ENCODE data around the gene RNF4.
A peak's percentile ranks its signal among the peaks of the same experiment; 100 is the strongest.

Gene RNF4

GRCh38 chr4:2485956-2486355 is 17.1 kb downstream of the RNF4 start:
- H3K9me3 ChIP-seq (replicated peaks; ENCODE audit: low read length) = no peaks in the 10 kb centered on the region
- H3K27me3 ChIP-seq (ENCODE audit: control insufficient read depth, insufficient read depth, low read length) = no peaks in the 10 kb centered on the region
- H3K36me3 ChIP-seq (ENCODE audit: insufficient read depth, low read length) = peaks cover 13% of the 10 kb centered on the region
- no peak overlapping the region for H3K9ac ChIP-seq (ENCODE audit: low read depth, low read length)
- H3K4me3 ChIP-seq (ENCODE audit: low read length) = no peak overlapping the region
- no peak overlapping the region for H3K4me2 ChIP-seq (ENCODE audit: low read length)
- peaks cover 46% of the 10 kb centered on the region for H3K4me1 ChIP-seq (ENCODE audit: control insufficient read depth, insufficient read depth, low read length)

- H3K4me1 ChIP-seq (ENCODE audit: control insufficient read depth, insufficient read depth, low read length) = peaks cover 49% of the 10 kb centered on the region
Observed at GRCh38 chr4:2486981-2487380, 18.1 kb downstream of the RNF4 start.

GRCh38 chr4:2487632-2488031 is 18.7 kb downstream of the RNF4 start:
- H3K9me3 ChIP-seq (replicated peaks; ENCODE audit: low read length) = no peaks in the 10 kb centered on the region
- H3K4me2 ChIP-seq (ENCODE audit: low read length) = no peak overlapping the region
- peaks cover 24% of the 10 kb centered on the region for H3K36me3 ChIP-seq (ENCODE audit: insufficient read depth, low read length)
- no peaks in the 10 kb centered on the region for H3K27me3 ChIP-seq (ENCODE audit: control insufficient read depth, insufficient read depth, low read length)
- H3K9ac ChIP-seq (ENCODE audit: low read depth, low read length) = no peak overlapping the region
- no peak overlapping the region for H3K4me3 ChIP-seq (ENCODE audit: low read length)
- H3K4me1 ChIP-seq (ENCODE audit: control insufficient read depth, insufficient read depth, low read length) = peaks cover 45% of the 10 kb centered on the region

More at GRCh38 chr4:2486981-2487380, 18.1 kb downstream of the RNF4 start:
- peaks cover 18% of the 10 kb centered on the region for H3K36me3 ChIP-seq (ENCODE audit: insufficient read depth, low read length)
- H3K9me3 ChIP-seq (replicated peaks; ENCODE audit: low read length) = no peaks in the 10 kb centered on the region
- no peak overlapping the region for H3K9ac ChIP-seq (ENCODE audit: low read depth, low read length)
- no peak overlapping the region for H3K4me2 ChIP-seq (ENCODE audit: low read length)
- H3K27me3 ChIP-seq (ENCODE audit: control insufficient read depth, insufficient read depth, low read length) = no peaks in the 10 kb centered on the region
- H3K4me3 ChIP-seq (ENCODE audit: low read length) = no peak overlapping the region

- Histone ChIP-seq H3K27me3 (ENCODE audit: control insufficient read depth, insufficient read depth, low read length) (no peaks in the 10 kb centered on the region), H3K36me3 (ENCODE audit: insufficient read depth, low read length) (peaks cover 32% of the 10 kb centered on the region), H3K4me2 (ENCODE audit: low read length) (no peak overlapping the region), H3K9me3 (replicated peaks; ENCODE audit: low read length) (no peaks in the 10 kb centered on the region), H3K4me1 (ENCODE audit: control insufficient read depth, insufficient read depth, low read length) (peaks cover 38% of the 10 kb centered on the region), H3K9ac (ENCODE audit: low read depth, low read length) (no peak overlapping the region), H3K4me3 (ENCODE audit: low read length) (no peak overlapping the region)
Observed at GRCh38 chr4:2489081-2489805, 20.3 kb downstream of the RNF4 start.

- Histone ChIP-seq H3K4me2 (ENCODE audit: low read length) (peak overlapping the region; percentile 46), H3K36me3 (ENCODE audit: insufficient read depth, low read length) (peaks cover 34% of the 10 kb centered on the region), H3K4me1 (ENCODE audit: control insufficient read depth, insufficient read depth, low read length) (peaks cover 38% of the 10 kb centered on the region), H3K27me3 (ENCODE audit: control insufficient read depth, insufficient read depth, low read length) (no peaks in the 10 kb centered on the region), H3K9me3 (replicated peaks; ENCODE audit: low read length) (no peaks in the 10 kb centered on the region), H3K4me3 (ENCODE audit: low read length) (no peak overlapping the region), H3K9ac (ENCODE audit: low read depth, low read length) (no peak overlapping the region)
Observed at GRCh38 chr4:2489841-2490552, 21.1 kb downstream of the RNF4 start.

GRCh38 chr4:2492970-2493369 is 24.1 kb downstream of the RNF4 start:
- H3K36me3 ChIP-seq (ENCODE audit: insufficient read depth, low read length) = peaks cover 59% of the 10 kb centered on the region

GRCh38 chr4:2494992-2495391 is 26.1 kb downstream of the RNF4 start:
- Histone ChIP-seq H3K27me3 (ENCODE audit: control insufficient read depth, insufficient read depth, low read length) (no peaks in the 10 kb centered on the region), H3K9me3 (replicated peaks; ENCODE audit: low read length) (no peaks in the 10 kb centered on the region), H3K4me2 (ENCODE audit: low read length) (no peak overlapping the region), H3K4me1 (ENCODE audit: control insufficient read depth, insufficient read depth, low read length) (peaks cover 23% of the 10 kb centered on the region), H3K9ac (ENCODE audit: low read depth, low read length) (no peak overlapping the region), H3K4me3 (ENCODE audit: low read length) (no peak overlapping the region), H3K36me3 (ENCODE audit: insufficient read depth, low read length) (peaks cover 69% of the 10 kb centered on the region)

More at GRCh38 chr4:2492970-2493369, 24.1 kb downstream of the RNF4 start:
- no peaks in the 10 kb centered on the region for H3K9me3 ChIP-seq (replicated peaks; ENCODE audit: low read length)
- H3K4me2 ChIP-seq (ENCODE audit: low read length) = no peak overlapping the region
- H3K27me3 ChIP-seq (ENCODE audit: control insufficient read depth, insufficient read depth, low read length) = no peaks in the 10 kb centered on the region
- no peak overlapping the region for H3K4me3 ChIP-seq (ENCODE audit: low read length)
- H3K9ac ChIP-seq (ENCODE audit: low read depth, low read length) = no peak overlapping the region
- peaks cover 33% of the 10 kb centered on the region for H3K4me1 ChIP-seq (ENCODE audit: control insufficient read depth, insufficient read depth, low read length)

GRCh38 chr4:2497324-2497723 is 28.4 kb downstream of the RNF4 start:
- peaks cover 76% of the 10 kb centered on the region for H3K36me3 ChIP-seq (ENCODE audit: insufficient read depth, low read length)
- H3K9me3 ChIP-seq (replicated peaks; ENCODE audit: low read length) = no peaks in the 10 kb centered on the region
- peaks cover 10% of the 10 kb centered on the region for H3K4me1 ChIP-seq (ENCODE audit: control insufficient read depth, insufficient read depth, low read length)
- no peak overlapping the region for H3K4me3 ChIP-seq (ENCODE audit: low read length)
- no peak overlapping the region for H3K9ac ChIP-seq (ENCODE audit: low read depth, low read length)
- no peaks in the 10 kb centered on the region for H3K27me3 ChIP-seq (ENCODE audit: control insufficient read depth, insufficient read depth, low read length)
- H3K4me2 ChIP-seq (ENCODE audit: low read length) = no peak overlapping the region

- no peak overlapping the region for H3K4me3 ChIP-seq (ENCODE audit: low read length)
- H3K36me3 ChIP-seq (ENCODE audit: insufficient read depth, low read length) = peaks cover 71% of the 10 kb centered on the region
- H3K4me1 ChIP-seq (ENCODE audit: control insufficient read depth, insufficient read depth, low read length) = peaks cover 10% of the 10 kb centered on the region
- no peak overlapping the region for H3K4me2 ChIP-seq (ENCODE audit: low read length)
- no peak overlapping the region for H3K9ac ChIP-seq (ENCODE audit: low read depth, low read length)
- no peaks in the 10 kb centered on the region for H3K27me3 ChIP-seq (ENCODE audit: control insufficient read depth, insufficient read depth, low read length)
- H3K9me3 ChIP-seq (replicated peaks; ENCODE audit: low read length) = no peaks in the 10 kb centered on the region
Observed at GRCh38 chr4:2497931-2498330, 29.0 kb downstream of the RNF4 start.

GRCh38 chr4:2500547-2500946 is 31.6 kb downstream of the RNF4 start:
- Histone ChIP-seq H3K36me3 (ENCODE audit: insufficient read depth, low read length) (peaks cover 74% of the 10 kb centered on the region), H3K9ac (ENCODE audit: low read depth, low read length) (no peak overlapping the region), H3K4me2 (ENCODE audit: low read length) (no peak overlapping the region), H3K4me3 (ENCODE audit: low read length) (no peak overlapping the region), H3K27me3 (ENCODE audit: control insufficient read depth, insufficient read depth, low read length) (no peaks in the 10 kb centered on the region), H3K9me3 (replicated peaks; ENCODE audit: low read length) (no peaks in the 10 kb centered on the region), H3K4me1 (ENCODE audit: control insufficient read depth, insufficient read depth, low read length) (no peaks in the 10 kb centered on the region)

GRCh38 chr4:2501034-2501594 is 32.2 kb downstream of the RNF4 start:
- H3K36me3 ChIP-seq (ENCODE audit: insufficient read depth, low read length) = peaks cover 74% of the 10 kb centered on the region
- H3K9me3 ChIP-seq (replicated peaks; ENCODE audit: low read length) = no peaks in the 10 kb centered on the region
- H3K4me1 ChIP-seq (ENCODE audit: control insufficient read depth, insufficient read depth, low read length) = no peaks in the 10 kb centered on the region
- H3K9ac ChIP-seq (ENCODE audit: low read depth, low read length) = no peak overlapping the region
- H3K4me3 ChIP-seq (ENCODE audit: low read length) = no peak overlapping the region
- H3K27me3 ChIP-seq (ENCODE audit: control insufficient read depth, insufficient read depth, low read length) = no peaks in the 10 kb centered on the region
- H3K4me2 ChIP-seq (ENCODE audit: low read length) = no peak overlapping the region
